Left ventricle myocardium inferior (tissue), 1 donor: Measurements from ENCODE around the gene ZNF525. TPM values are rescaled to one million over a fixed set of nuclear protein-coding genes. Genes with fewer than 3 reads are reported as not detected.

Experiments
- DNase-seq: peaks from one replicate; pipeline ENCODE4 v3.0.0-alpha.2; 2020
- H3K27ac ChIP-seq: fragments of 200-600 bp; replicated peaks from 2 replicates; pipeline ENCODE4 v1.8.0; 2021
- H3K27me3 ChIP-seq: fragments of 200-600 bp; 2 replicates; pipeline ENCODE4 v1.8.0; 2021; ENCODE audit warnings: low read depth
- H3K36me3 ChIP-seq: fragments of 200-600 bp; 2 replicates; pipeline ENCODE4 v1.8.0; 2021
- H3K4me1 ChIP-seq: fragments of 200-600 bp; 2 replicates; pipeline ENCODE4 v1.8.0; 2021
- H3K4me3 ChIP-seq: fragments of 200-600 bp; 2 replicates; pipeline ENCODE4 v1.8.0; 2021; ENCODE audit warnings: mild to moderate bottlenecking, moderate library complexity
- H3K9me3 ChIP-seq: fragments of 200-600 bp; replicated peaks from 2 replicates; pipeline ENCODE4 v1.8.0; 2021
- intact Hi-C: fragments of 100-400 bp; cut with micrococcal nuclease; formaldehyde crosslinking; loops from one replicate; pipeline ENCODE4 v1.11.0; 2022
- total RNA-seq: library from RNA; stranded (reverse); fragmentation: NEBNext Ultra II Directional; extraction: Animal tissue kit (Norgen Biotek cat#: 25700); gene quantifications from one replicate; pipeline ENCODE4 v1.2.1, GENCODE V29; 2021
- TF ChIP-seq, protein P1 (sequence below): fragments of 200-600 bp; IDR thresholded peaks from 2 replicates; pipeline ENCODE4 v1.8.0; 2021; ENCODE audit warnings: antibody characterized with exemption, mild to moderate bottlenecking, borderline replicate concordance
- donor health status: DM: no; HTN: yes; CAD: no; lungs with severe emphysema.

The ZNF525 gene
- total RNA-seq, 1 donor from 2014 or later: 4.3 TPM

DNA sequence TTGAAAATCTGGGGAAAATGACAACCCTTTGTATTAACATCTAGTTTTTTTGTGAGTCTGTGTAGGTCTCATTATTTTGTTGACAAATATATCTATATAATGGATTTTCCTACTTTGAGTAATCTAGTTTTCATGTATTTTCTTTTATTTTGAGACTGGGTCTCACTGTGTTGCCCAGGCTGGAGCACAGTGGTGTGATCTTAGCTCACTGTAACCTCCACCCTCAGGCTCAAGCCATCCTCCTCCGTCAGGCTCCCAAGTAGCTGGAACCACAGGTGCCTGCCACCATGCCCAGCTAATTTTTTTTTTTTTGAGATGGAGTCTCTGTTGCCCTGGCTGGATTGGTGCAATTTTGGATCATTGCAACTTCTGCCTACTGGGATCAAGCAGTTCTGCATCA, 9.2 kb downstream of the ZNF525 start:
- no peaks in the 10 kb centered on the region for H3K27me3 ChIP-seq
- TF ChIP-seq, protein P1, sequence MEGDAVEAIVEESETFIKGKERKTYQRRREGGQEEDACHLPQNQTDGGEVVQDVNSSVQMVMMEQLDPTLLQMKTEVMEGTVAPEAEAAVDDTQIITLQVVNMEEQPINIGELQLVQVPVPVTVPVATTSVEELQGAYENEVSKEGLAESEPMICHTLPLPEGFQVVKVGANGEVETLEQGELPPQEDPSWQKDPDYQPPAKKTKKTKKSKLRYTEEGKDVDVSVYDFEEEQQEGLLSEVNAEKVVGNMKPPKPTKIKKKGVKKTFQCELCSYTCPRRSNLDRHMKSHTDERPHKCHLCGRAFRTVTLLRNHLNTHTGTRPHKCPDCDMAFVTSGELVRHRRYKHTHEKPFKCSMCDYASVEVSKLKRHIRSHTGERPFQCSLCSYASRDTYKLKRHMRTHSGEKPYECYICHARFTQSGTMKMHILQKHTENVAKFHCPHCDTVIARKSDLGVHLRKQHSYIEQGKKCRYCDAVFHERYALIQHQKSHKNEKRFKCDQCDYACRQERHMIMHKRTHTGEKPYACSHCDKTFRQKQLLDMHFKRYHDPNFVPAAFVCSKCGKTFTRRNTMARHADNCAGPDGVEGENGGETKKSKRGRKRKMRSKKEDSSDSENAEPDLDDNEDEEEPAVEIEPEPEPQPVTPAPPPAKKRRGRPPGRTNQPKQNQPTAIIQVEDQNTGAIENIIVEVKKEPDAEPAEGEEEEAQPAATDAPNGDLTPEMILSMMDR: no peak
- DNase-seq: no peak
- no peaks in the 10 kb centered on the region for H3K9me3 ChIP-seq
- H3K36me3 ChIP-seq: peaks cover 57% of the 10 kb centered on the region
- intact Hi-C loops: no loop called here
- no peaks in the 10 kb centered on the region for H3K4me1 ChIP-seq
- no peak overlapping the region for H3K4me3 ChIP-seq
- no peak overlapping the region for H3K27ac ChIP-seq

DNA sequence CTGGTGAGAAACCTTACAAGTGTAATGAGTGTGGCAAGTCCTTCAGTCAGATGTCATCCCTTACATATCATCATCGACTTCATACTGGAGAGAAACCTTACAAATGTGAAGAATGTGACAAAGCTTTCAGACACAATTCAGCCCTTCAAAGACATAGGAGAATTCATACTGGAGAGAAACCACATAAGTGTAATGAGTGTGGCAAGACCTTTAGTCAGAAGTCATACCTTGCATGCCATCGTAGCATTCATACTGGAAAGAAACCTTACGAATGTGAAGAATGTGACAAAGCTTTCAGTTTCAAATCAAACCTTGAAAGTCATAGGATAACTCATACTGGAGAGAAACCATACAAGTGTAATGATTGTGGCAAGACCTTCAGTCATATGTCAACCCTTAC, 15.9 kb downstream of the ZNF525 start:
- Histone ChIP-seq H3K4me3 (no peak overlapping the region), H3K27ac (no peak overlapping the region), H3K9me3 (peaks cover 45% of the 10 kb centered on the region), H3K27me3 (no peaks in the 10 kb centered on the region), H3K36me3 (peaks cover 78% of the 10 kb centered on the region), H3K4me1 (no peaks in the 10 kb centered on the region)
- intact Hi-C loops: no loop called here
- TF ChIP-seq, protein P1: no peak
- no peak for DNase-seq

DNA sequence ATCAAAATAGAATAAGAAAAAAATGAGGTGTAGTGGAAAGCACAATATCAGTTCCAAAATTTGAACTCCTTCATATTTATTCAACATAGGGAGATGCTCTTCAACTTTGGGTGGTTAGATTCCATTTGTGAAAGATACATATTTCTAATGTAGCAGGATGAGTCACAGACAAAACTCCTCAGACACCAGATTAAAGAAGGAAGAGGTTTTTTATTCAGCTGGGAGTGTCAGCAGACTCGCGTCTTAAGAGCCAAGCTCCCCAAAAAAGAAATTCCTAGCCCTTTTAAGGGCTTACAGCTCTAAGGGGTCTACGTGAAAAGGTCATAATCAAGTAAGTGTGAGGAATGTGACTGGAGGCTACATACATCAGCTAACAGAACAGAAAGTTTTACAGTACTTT, 22.7 kb downstream of the ZNF525 start:
- no peak overlapping the region for H3K4me3 ChIP-seq
- intact Hi-C loops: no loop called here
- peaks cover 19% of the 10 kb centered on the region for H3K36me3 ChIP-seq
- peaks cover 21% of the 10 kb centered on the region for H3K9me3 ChIP-seq
- no peak overlapping the region for H3K27ac ChIP-seq
- peaks cover 15% of the 10 kb centered on the region for H3K27me3 ChIP-seq
- no peaks in the 10 kb centered on the region for H3K4me1 ChIP-seq
- DNase-seq: no peak
- TF ChIP-seq, protein P1: no peak

DNA sequence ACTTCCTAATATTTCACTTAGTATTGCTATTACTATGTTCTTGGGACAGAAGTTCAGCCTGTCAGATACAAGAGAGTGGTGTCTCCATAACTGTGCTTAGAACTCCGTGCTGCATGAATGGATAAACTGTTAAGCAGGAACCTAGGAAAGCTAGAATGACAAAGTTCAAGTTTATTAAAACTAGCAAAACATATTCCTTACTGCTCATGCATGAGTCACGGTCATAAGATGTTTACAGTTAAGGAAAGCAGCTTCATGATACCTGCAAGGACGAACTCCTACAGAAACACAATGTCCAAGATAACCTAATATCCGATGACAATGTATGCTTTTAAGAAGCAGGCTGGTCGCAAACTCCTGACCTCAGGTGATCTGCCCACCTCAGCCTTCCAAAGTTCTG, 23.4 kb downstream of the ZNF525 start:
- Histone ChIP-seq H3K4me1 (peaks cover under 1% of the 10 kb centered on the region), H3K4me3 (no peak overlapping the region), H3K36me3 (peaks cover 19% of the 10 kb centered on the region), H3K9me3 (peaks cover 14% of the 10 kb centered on the region), H3K27ac (no peak overlapping the region), H3K27me3 (peaks cover 15% of the 10 kb centered on the region)
- TF ChIP-seq, protein P1: no peak
- intact Hi-C loops: no loop called here
- DNase-seq: no peak

DNA sequence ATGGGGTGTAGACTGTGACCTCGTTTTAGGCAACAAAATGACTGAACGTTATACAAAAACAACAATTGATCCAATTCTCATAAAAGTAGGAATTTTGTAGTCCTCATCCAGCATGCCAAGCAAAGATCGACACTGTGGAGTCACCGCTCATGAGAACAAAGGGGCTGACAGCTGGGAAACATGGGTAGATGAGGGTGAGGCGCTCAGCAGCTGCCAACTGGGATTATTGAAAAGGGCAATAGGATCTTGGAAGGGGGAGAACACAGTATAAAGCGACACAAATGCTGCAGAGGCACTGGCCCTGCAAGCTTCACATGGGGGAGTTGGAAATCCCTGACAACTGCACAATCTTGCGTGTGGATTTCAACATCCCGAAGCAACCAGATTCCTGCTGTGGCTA, 24.1 kb downstream of the ZNF525 start:
- no peak overlapping the region for H3K27ac ChIP-seq
- DNase-seq: no peak
- peaks cover 7% of the 10 kb centered on the region for H3K9me3 ChIP-seq
- H3K4me3 ChIP-seq: no peak overlapping the region
- peaks cover 7% of the 10 kb centered on the region for H3K4me1 ChIP-seq
- peaks cover 15% of the 10 kb centered on the region for H3K27me3 ChIP-seq
- H3K36me3 ChIP-seq: peaks cover 18% of the 10 kb centered on the region
- TF ChIP-seq, protein P1: no peak
- intact Hi-C loops: no loop called here

DNA sequence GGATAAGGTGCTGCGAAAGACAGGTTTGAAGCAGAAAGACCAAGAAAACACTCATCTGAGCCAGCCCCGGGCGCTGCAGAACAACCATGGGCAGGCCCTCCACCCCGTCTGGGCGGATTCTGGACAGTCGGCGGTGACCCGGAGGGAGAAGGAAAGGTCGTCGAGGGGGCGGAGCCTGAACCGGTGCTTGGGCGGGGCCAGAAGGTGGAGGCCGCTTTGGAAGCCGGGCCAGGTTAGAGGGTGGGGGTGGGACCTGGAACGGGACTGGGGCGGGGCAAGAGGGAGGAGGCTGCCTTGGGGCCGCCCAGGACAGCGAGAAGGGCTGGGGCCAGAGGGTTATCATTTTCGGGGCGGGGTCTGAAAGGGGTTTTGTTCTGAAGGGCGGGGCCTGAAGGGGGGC, 24.5 kb downstream of the ZNF525 start:
- DNase-seq: no peak
- Histone ChIP-seq H3K36me3 (peaks cover 14% of the 10 kb centered on the region), H3K27ac (no peak overlapping the region), H3K4me3 (no peak overlapping the region), H3K4me1 (peaks cover 9% of the 10 kb centered on the region), H3K9me3 (peaks cover 3% of the 10 kb centered on the region), H3K27me3 (peaks cover 15% of the 10 kb centered on the region)
- TF ChIP-seq, protein P1: no peak
- intact Hi-C loops: no loop called here
